Body of pancreas (tissue), 4 donors: Measurements from ENCODE around the gene GSDMA.

ENCODE experiments used
- CTCF ChIP-seq, 7 experiments: fragments of 450-650 bp in 4 of 7; fragments of 200-600 bp in 3 of 7; sonication (generic) in 3 of 7; IDR thresholded peaks; one replicate each; pipeline ENCODE4 v1.5.1; 2016 to 2019; ENCODE audit warnings: antibody characterized with exemption in 7 of 7
- POLR2A ChIP-seq, 3 donors: fragments of 450-650 bp; IDR thresholded peaks; one replicate each; pipeline ENCODE4 v1.6.1; 2016; ENCODE audit warnings: antibody characterized with exemption in 3 of 3, mild to moderate bottlenecking in 2 of 3

GRCh38 chr17:39994448-39994847 is 31.6 kb downstream of the GSDMA start:
- TF ChIP-seq CTCF (IDR thresholded peaks at IDR 0.05) (no peak), POLR2A (IDR thresholded peaks at IDR 0.05) (no peak)
